ENCODE results near the gene S100A8. TPM values are rescaled to one million over a fixed set of nuclear protein-coding genes. Genes with fewer than 3 reads are reported as not detected.
"Not testable (repeated sequence)": the region's sequence is repeated elsewhere in the genome, so short reads cannot be mapped to it uniquely, and the experiment has no call there.

S100A8 gene
- total and polyA plus RNA-seq, 2 donors, result 291 to 754 TPM

DNA sequence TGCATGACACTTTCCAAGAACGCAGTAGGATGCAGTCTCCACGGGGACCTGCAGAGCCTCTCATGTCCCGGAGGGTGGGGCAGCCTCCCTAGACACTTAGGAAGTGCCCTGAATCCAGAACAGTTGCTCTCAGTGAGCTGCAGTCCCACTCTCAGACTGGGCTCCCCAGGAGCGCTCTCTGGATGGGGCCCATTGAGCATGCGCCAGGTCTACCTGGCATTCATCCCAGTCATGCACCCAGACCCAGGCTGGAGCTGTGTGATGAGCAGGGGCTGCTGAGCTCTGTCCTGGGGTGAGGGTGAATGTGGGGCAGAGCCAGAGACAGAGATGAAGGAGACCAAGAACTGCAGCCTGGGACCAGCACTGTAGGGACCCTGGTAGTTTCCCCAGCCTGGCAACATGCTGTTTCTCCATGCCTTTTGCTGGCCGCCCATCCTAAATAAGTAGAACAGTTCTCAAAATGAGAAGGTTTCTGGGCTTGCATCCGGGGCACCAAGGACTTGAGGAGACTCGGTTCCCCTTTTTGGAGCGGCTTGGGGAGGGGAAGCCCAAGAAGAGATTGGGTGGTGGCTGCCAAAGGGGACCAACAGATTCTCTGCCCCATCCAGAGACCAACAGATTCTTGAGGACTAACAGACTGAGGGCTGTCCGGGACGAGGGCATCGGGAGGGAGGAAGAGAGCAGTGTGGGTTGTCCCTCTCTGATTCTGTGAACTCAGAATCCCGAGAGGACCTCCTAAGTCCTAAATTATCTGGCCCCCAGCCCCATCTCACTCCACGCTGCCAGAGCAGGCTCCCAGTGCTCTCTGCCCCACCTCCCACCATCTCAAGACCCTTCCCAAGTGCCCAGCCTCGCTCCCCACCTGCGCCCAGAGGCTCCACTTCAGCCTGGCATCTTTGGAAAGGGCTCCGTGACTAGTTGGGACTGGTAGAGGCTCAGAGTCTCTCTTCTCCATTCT lies 41.2 kb downstream of the S100A8 start:
- H3K36me3 ChIP-seq (ENCODE audit: control insufficient read depth in 2 of 2, insufficient read depth in 2 of 2, low read length in 1 of 2), result no peaks in the 10 kb centered on the region
- H3K27me3 ChIP-seq (ENCODE audit: control insufficient read depth in 2 of 2, insufficient read depth in 1 of 2, low read length in 1 of 2), result no peaks in the 10 kb centered on the region
- WGBS, result 85% methylated on average over 17 of the region's 17 CpGs
- no peak overlapping the region for H3K27ac ChIP-seq (ENCODE audit: low read depth in 1 of 2, low read length in 1 of 2)
- no peak for DNase-seq (ENCODE audit: low read depth in 6 of 9, low spot score in 9 of 9)
- no peak overlapping the region for H3K4me3 ChIP-seq (ENCODE audit: low read length in 2 of 2)
- no peaks in the 10 kb centered on the region for H3K9me3 ChIP-seq (ENCODE audit: control insufficient read depth in 2 of 2, insufficient read depth in 1 of 2, low read length in 1 of 2)
- H3K4me1 ChIP-seq (ENCODE audit: control insufficient read depth in 2 of 2, insufficient read depth in 2 of 2, low read length in 2 of 2), result peaks cover 4 to 20% of the 10 kb centered on the region in 2 donors

DNA sequence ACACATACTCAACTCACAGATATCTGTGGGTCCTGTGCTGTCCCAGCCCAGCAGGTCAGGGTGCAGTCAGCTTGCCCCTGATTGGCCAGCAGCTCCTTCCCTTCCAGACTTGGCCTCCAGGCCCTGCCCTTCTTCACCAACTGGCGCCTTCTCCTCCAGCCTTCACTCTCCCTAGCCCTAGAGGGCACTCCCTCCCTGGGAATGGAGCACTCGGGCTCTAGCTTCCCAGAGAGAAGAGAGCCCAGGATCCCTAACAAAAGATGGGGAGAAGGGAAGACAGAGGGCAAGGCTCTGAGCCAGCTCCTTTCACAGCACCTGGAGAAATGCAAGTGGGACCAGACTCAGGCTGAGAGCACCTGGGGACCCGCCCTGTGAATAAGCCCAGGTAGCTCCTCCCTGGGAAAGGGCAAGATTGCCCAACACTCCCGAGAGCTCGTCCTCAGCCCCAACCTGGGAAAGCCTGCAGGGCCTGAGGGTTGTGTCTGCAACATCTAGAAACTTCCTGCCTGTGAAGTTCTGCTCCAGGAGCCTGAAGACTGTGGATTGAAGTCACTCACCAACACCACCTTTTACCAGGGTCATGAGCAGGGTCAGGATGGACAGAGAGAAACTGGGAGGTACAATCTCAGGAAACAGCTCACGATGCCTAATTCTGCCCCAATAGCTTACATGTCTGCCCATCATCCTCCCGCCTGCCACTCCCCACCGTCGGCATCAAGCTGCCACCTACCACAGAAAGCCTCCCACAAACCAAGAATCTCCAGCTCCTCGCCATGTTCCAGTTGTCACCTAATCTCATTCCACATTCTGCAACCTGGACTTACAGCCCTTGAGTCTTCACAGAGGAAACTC lies 42.1 kb downstream of the S100A8 start, which contains the start of gene PGLYRP4:
Gene PGLYRP4, minus strand, starts transcription at position 331 of the 852 bp plus-strand sequence. CDS start 909 bp downstream, outside the sequence.
- 94% methylated on average over 10 of the region's 10 CpGs for WGBS

DNA sequence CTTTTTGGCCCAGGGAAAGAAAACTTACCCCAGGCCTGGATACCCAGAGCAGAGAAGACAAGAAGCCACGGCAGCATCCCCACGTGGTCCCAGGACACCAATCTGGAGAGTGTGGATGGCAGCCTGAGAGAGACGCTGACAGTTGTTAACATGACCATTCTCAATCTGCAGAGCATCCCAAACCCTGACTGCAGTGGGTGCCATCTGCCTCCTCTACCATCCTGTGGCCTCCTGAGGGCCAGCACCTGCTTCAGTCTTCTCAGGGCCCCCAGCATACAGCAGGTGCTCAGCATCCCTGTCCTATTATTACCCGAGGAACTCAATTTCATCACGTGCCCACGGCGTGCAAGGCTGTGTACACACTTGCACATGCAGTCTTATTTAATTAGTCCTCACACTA lies 43.0 kb downstream of the S100A8 start:
- no peak for DNase-seq (ENCODE audit: low read depth in 6 of 9, low spot score in 9 of 9)
- Histone ChIP-seq H3K9me3 (ENCODE audit: control insufficient read depth in 2 of 2, insufficient read depth in 1 of 2, low read length in 1 of 2) (no peaks in the 10 kb centered on the region), H3K4me3 (ENCODE audit: low read length in 2 of 2) (no peak overlapping the region), H3K27ac (ENCODE audit: low read depth in 1 of 2, low read length in 1 of 2) (no peak overlapping the region), H3K27me3 (ENCODE audit: control insufficient read depth in 2 of 2, insufficient read depth in 1 of 2, low read length in 1 of 2) (no peaks in the 10 kb centered on the region), H3K4me1 (ENCODE audit: control insufficient read depth in 2 of 2, insufficient read depth in 2 of 2, low read length in 2 of 2) (peaks cover 4 to 36% of the 10 kb centered on the region in 2 donors), H3K36me3 (ENCODE audit: control insufficient read depth in 2 of 2, insufficient read depth in 2 of 2, low read length in 1 of 2) (no peaks in the 10 kb centered on the region)
- 80% methylated on average over 7 of the region's 7 CpGs for WGBS

More for the DNA sequence above, 42.1 kb downstream of the S100A8 start, which contains the start of gene PGLYRP4:
- Histone ChIP-seq H3K4me3 (ENCODE audit: low read length in 2 of 2) (no peak within 1 kb of the TSS), H3K36me3 (ENCODE audit: control insufficient read depth in 2 of 2, insufficient read depth in 2 of 2, low read length in 1 of 2) (no peaks in the 10 kb centered on the region), H3K27ac (ENCODE audit: low read depth in 1 of 2, low read length in 1 of 2) (no peak within 1 kb of the TSS), H3K27me3 (ENCODE audit: control insufficient read depth in 2 of 2, insufficient read depth in 1 of 2, low read length in 1 of 2) (no peaks in the 10 kb centered on the region), H3K9me3 (ENCODE audit: control insufficient read depth in 2 of 2, insufficient read depth in 1 of 2, low read length in 1 of 2) (no peaks in the 10 kb centered on the region), H3K4me1 (ENCODE audit: control insufficient read depth in 2 of 2, insufficient read depth in 2 of 2, low read length in 2 of 2) (peaks cover 4 to 28% of the 10 kb centered on the region in 2 donors)
- DNase-seq (ENCODE audit: low read depth in 6 of 9, low spot score in 9 of 9), result no peak

DNA sequence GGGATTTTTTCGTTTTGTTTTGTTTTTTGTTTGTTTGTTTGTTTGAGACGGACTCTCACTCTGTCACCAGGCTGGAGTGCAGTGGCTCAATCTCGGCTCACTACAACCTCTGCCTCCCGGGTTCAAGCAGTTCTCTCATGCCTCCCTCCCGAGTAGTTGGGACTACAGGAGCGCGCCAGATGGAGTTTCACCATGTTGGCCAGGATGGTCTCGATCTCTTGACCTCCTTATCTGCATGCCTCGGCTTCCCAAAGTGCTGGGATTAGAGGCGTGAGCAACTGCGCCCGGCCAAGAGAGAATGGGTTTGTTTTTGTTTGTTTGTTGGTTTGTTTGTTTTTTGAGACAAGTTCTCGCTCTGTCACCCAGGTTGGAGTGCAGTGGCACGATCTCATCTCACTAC lies 43.8 kb downstream of the S100A8 start:
- 90% methylated on average over 14 of the region's 14 CpGs for WGBS
- H3K27ac ChIP-seq (ENCODE audit: low read depth in 1 of 2, low read length in 1 of 2); H3K4me3 ChIP-seq (ENCODE audit: low read length in 2 of 2); H3K36me3 ChIP-seq (ENCODE audit: control insufficient read depth in 2 of 2, insufficient read depth in 2 of 2, low read length in 1 of 2); DNase-seq (ENCODE audit: low read depth in 6 of 9, low spot score in 9 of 9); H3K9me3 ChIP-seq (ENCODE audit: control insufficient read depth in 2 of 2, insufficient read depth in 1 of 2, low read length in 1 of 2); H3K27me3 ChIP-seq (ENCODE audit: control insufficient read depth in 2 of 2, insufficient read depth in 1 of 2, low read length in 1 of 2): not testable (repeated sequence)
- peaks cover 4 to 36% of the 10 kb centered on the region in 2 donors for H3K4me1 ChIP-seq (ENCODE audit: control insufficient read depth in 2 of 2, insufficient read depth in 2 of 2, low read length in 2 of 2)

GRCh38 chr1:153346077-153346723 lies 44.7 kb downstream of the S100A8 start:
- peak in 1 of 9 donors; percentile 53 for DNase-seq (ENCODE audit: low read depth in 6 of 9, low spot score in 9 of 9)
- Histone ChIP-seq H3K4me3 (ENCODE audit: low read length in 2 of 2) (no peak overlapping the region), H3K9me3 (ENCODE audit: control insufficient read depth in 2 of 2, insufficient read depth in 1 of 2, low read length in 1 of 2) (no peaks in the 10 kb centered on the region), H3K36me3 (ENCODE audit: control insufficient read depth in 2 of 2, insufficient read depth in 2 of 2, low read length in 1 of 2) (no peaks in the 10 kb centered on the region), H3K4me1 (ENCODE audit: control insufficient read depth in 2 of 2, insufficient read depth in 2 of 2, low read length in 2 of 2) (peaks cover 4 to 36% of the 10 kb centered on the region in 2 donors), H3K27me3 (ENCODE audit: control insufficient read depth in 2 of 2, insufficient read depth in 1 of 2, low read length in 1 of 2) (no peaks in the 10 kb centered on the region), H3K27ac (ENCODE audit: low read depth in 1 of 2, low read length in 1 of 2) (no peak overlapping the region)
- 6% methylated on average over 6 of the region's 6 CpGs for WGBS

DNA sequence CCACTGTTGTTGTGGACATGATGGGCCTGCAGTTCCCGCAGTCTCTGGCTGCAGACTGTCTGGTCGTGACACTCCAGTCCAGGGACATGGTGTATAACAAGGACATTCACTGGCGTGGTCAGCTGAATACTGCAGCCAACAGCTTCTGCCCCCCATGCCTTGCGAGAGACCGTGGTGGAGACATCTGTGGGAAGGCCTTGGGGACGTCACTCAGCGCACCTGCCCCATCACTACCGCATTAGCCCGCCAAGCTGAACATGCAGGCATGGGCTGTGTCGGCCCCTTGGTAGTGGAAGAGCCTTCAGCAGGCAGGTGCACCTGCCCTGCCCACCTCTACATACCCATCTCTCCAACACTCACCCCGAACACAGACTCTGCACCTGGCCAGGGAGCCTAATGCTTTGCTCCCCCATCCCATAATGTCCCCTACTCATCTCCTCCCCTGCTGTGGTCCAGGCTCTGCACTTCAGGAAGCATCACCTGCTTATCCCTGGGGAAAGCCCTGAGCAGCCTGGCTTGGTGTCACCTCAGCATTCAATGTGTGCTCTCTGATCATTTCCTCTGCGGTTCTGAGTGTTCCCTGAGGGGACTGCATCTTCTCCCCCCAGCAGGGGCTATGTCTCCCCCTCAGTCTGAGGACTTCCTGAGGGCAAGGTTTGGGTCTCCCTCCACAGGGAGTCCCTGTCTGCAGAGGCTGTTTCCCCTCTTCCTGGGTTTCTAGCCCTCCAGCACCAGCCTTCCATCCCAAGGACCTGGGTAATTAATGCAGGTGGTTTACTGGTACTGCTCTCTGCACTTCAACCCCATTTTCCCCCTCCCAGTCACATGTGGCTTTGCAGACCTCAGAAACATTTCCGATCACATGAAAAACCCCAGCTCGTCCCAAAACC lies 45.4 kb downstream of the S100A8 start:
- Histone ChIP-seq H3K36me3 (ENCODE audit: control insufficient read depth in 2 of 2, insufficient read depth in 2 of 2, low read length in 1 of 2) (no peaks in the 10 kb centered on the region), H3K4me3 (ENCODE audit: low read length in 2 of 2) (no peak overlapping the region), H3K4me1 (ENCODE audit: control insufficient read depth in 2 of 2, insufficient read depth in 2 of 2, low read length in 2 of 2) (peaks cover 4 to 38% of the 10 kb centered on the region in 2 donors), H3K9me3 (ENCODE audit: control insufficient read depth in 2 of 2, insufficient read depth in 1 of 2, low read length in 1 of 2) (no peaks in the 10 kb centered on the region), H3K27me3 (ENCODE audit: control insufficient read depth in 2 of 2, insufficient read depth in 1 of 2, low read length in 1 of 2) (no peaks in the 10 kb centered on the region), H3K27ac (ENCODE audit: low read depth in 1 of 2, low read length in 1 of 2) (peak overlapping the region in 1 of 2 donors; percentile 30)
- 57% methylated on average over 14 of the region's 14 CpGs for WGBS
- peak in 2 of 9 donors; percentile 25 to 34 for DNase-seq (ENCODE audit: low read depth in 6 of 9, low spot score in 9 of 9)

- no peaks in the 10 kb centered on the region for H3K9me3 ChIP-seq (ENCODE audit: control insufficient read depth in 2 of 2, insufficient read depth in 1 of 2, low read length in 1 of 2)
- 33% methylated on average over 3 of the region's 3 CpGs for WGBS
- H3K27ac ChIP-seq (ENCODE audit: low read depth in 1 of 2, low read length in 1 of 2), result peak overlapping the region in 1 of 2 donors; percentile 65
- peaks cover 7 to 42% of the 10 kb centered on the region in 2 donors for H3K4me1 ChIP-seq (ENCODE audit: control insufficient read depth in 2 of 2, insufficient read depth in 2 of 2, low read length in 2 of 2)
- no peak overlapping the region for H3K4me3 ChIP-seq (ENCODE audit: low read length in 2 of 2)
- no peaks in the 10 kb centered on the region for H3K27me3 ChIP-seq (ENCODE audit: control insufficient read depth in 2 of 2, insufficient read depth in 1 of 2, low read length in 1 of 2)
- peak in 1 of 9 donors; percentile 12 for DNase-seq (ENCODE audit: low read depth in 6 of 9, low spot score in 9 of 9)
- H3K36me3 ChIP-seq (ENCODE audit: control insufficient read depth in 2 of 2, insufficient read depth in 2 of 2, low read length in 1 of 2), result no peaks in the 10 kb centered on the region
Measured at GRCh38 chr1:153344718-153345025, 46.2 kb downstream of the S100A8 start.
